Cardiac fibroblast (primary cell): ENCODE results near the gene KHDC1L.

ENCODE experiments used
- DNase-seq, 2 donors: peaks; one replicate each; pipeline versions ENCODE4 v3.0.0 to v3.0.0-alpha.2; 2010; ENCODE audit warnings: low read depth in 2 of 2
- H3K4me3 ChIP-seq, 2 donors: replicated peaks in 1 of 2; 1 replicate in 1 of 2; 2 replicates in 1 of 2; pipeline ENCODE4 v1.5.1; 2011; ENCODE audit warnings: low read depth in 2 of 2, low read length in 2 of 2, mild to moderate bottlenecking in 2 of 2, moderate library complexity in 1 of 2
- CTCF ChIP-seq: IDR thresholded peaks from one replicate; pipeline ENCODE4 v1.5.1; 2011; ENCODE audit warnings: low read depth, mild to moderate bottlenecking, low read length, inconsistent platforms

KHDC1L gene

GRCh38 chr6:73252703-73253102, 27.4 kb upstream of the KHDC1L start:
- no peak for DNase-seq
- H3K4me3 ChIP-seq: no peak overlapping the region
- no peak for TF ChIP-seq CTCF

- no peak overlapping the region for H3K4me3 ChIP-seq
- TF ChIP-seq CTCF: no peak
- no peak for DNase-seq
Observed at GRCh38 chr6:73250016-73250415, 24.7 kb upstream of the KHDC1L start.

GRCh38 chr6:73248192-73248903, 23.1 kb upstream of the KHDC1L start:
- H3K4me3 ChIP-seq: no peak overlapping the region
- DNase-seq: no peak
- TF ChIP-seq CTCF: no peak

- H3K4me3 ChIP-seq: no peak overlapping the region
- no peak for TF ChIP-seq CTCF
- DNase-seq: no peak
Observed at GRCh38 chr6:73242001-73242400, 16.7 kb upstream of the KHDC1L start.

- DNase-seq: no peak
- no peak for TF ChIP-seq CTCF
- H3K4me3 ChIP-seq: no peak overlapping the region
Observed at GRCh38 chr6:73240730-73241129, 15.4 kb upstream of the KHDC1L start.

GRCh38 chr6:73236144-73236750, 11.0 kb upstream of the KHDC1L start:
- no peak overlapping the region for H3K4me3 ChIP-seq
- TF ChIP-seq CTCF: no peak
- peak; percentile 83 to 96 for DNase-seq
